Uterus (tissue), 4 donors: ENCODE results near the gene ACTN2. TPM values are rescaled to one million over a fixed set of nuclear protein-coding genes. Genes with fewer than 3 reads are reported as not detected.

Experiments used
- DNase-seq, 2 donors: peaks; one replicate each; pipeline ENCODE4 v3.0.0-alpha.2; 2019 to 2020
- H3K27ac ChIP-seq, 2 donors: fragments of 200-600 bp; sonication (generic); 1 replicate in 1 of 2; 2 replicates in 1 of 2; pipeline ENCODE4 v1.5.1; 2016 to 2018
- H3K27me3 ChIP-seq, 2 donors: fragments of 200-600 bp; sonication (generic); one replicate each; pipeline ENCODE4 v1.5.1; 2018 to 2019; ENCODE audit warnings: control low read depth in 1 of 2
- H3K36me3 ChIP-seq, 2 donors: fragments of 200-600 bp; sonication (generic); one replicate each; pipeline ENCODE4 v1.5.1; 2019; ENCODE audit warnings: control low read depth in 1 of 2
- H3K4me1 ChIP-seq, 2 donors: fragments of 200-600 bp; sonication (generic); one replicate each; pipeline ENCODE4 v1.5.1; 2018 to 2019; ENCODE audit warnings: control low read depth in 1 of 2
- H3K4me3 ChIP-seq, 2 donors: fragments of 200-600 bp; sonication (generic); 1 replicate in 1 of 2; 2 replicates in 1 of 2; pipeline ENCODE4 v1.5.1; 2018 to 2019; ENCODE audit warnings: mild to moderate bottlenecking in 1 of 2
- H3K9me3 ChIP-seq, 2 donors: fragments of 200-600 bp; sonication (generic); one replicate each; pipeline ENCODE4 v1.5.1; 2019; ENCODE audit warnings: control low read depth in 1 of 2
- CTCF ChIP-seq, 4 experiments: fragments of 200-600 bp in 2 of 4; fragments of 450-650 bp in 2 of 4; sonication (generic) in 2 of 4; IDR thresholded peaks; one replicate each; pipeline ENCODE4 v1.5.1; 2016 to 2019; ENCODE audit warnings: antibody characterized with exemption in 4 of 4, mild to moderate bottlenecking in 2 of 4, moderate library complexity in 1 of 4
- POLR2A ChIP-seq, 2 donors: fragments of 450-650 bp; IDR thresholded peaks; one replicate each; pipeline ENCODE4 v1.6.1; 2016; ENCODE audit warnings: antibody characterized with exemption in 2 of 2, mild to moderate bottlenecking in 1 of 2, moderate library complexity in 1 of 2
- intact Hi-C: fragments of 100-400 bp; cut with DNase I; formaldehyde crosslinking; loops from one replicate; pipeline ENCODE4 v1.15.1; 2023; ENCODE audit warnings: low total_unique reads
- total RNA-seq, 4 donors: library from RNA; depleted of rRNA in 3 of 4; stranded (reverse); fragments of >200 nt in 3 of 4; gene quantifications; one replicate each; pipeline versions ENCODE4 v1.1.0 to v1.2.4, GENCODE V29; 2014 to 2023
- donor health status: DM: yes; HTN: yes; CAD: no.

ACTN2 gene
- total RNA-seq, 4 donors from 2014 or later = 0.29 to 28.9 (median 1.1) TPM

- H3K4me3 ChIP-seq = no peak overlapping the region
- H3K36me3 ChIP-seq = no peaks in the 10 kb centered on the region
- intact Hi-C loops = no loop called here
- H3K27ac ChIP-seq = no peak overlapping the region
- no peak for TF ChIP-seq CTCF (IDR thresholded peaks at IDR 0.05)
- TF ChIP-seq POLR2A (IDR thresholded peaks at IDR 0.05) = no peak
- DNase-seq = no peak
- H3K4me1 ChIP-seq = no peaks in the 10 kb centered on the region
- H3K9me3 ChIP-seq = no peaks in the 10 kb centered on the region
- no peaks in the 10 kb centered on the region for H3K27me3 ChIP-seq
Measured at GRCh38 chr1:236654511-236654910, 31.8 kb upstream of the ACTN2 start.

GRCh38 chr1:236654957-236655356, 31.3 kb upstream of the ACTN2 start:
- no peak overlapping the region for H3K27ac ChIP-seq
- intact Hi-C loops = no loop called here

GRCh38 chr1:236657398-236657797, 28.9 kb upstream of the ACTN2 start:
- H3K36me3 ChIP-seq = no peaks in the 10 kb centered on the region
- intact Hi-C loops = no loop called here
- DNase-seq = no peak
- H3K9me3 ChIP-seq = no peaks in the 10 kb centered on the region
- no peaks in the 10 kb centered on the region for H3K4me1 ChIP-seq
- no peaks in the 10 kb centered on the region for H3K27me3 ChIP-seq
- no peak overlapping the region for H3K27ac ChIP-seq
- no peak overlapping the region for H3K4me3 ChIP-seq
- TF ChIP-seq POLR2A (IDR thresholded peaks at IDR 0.05) (no peak), CTCF (IDR thresholded peaks at IDR 0.05) (no peak)

More at GRCh38 chr1:236654957-236655356, 31.3 kb upstream of the ACTN2 start:
- Histone ChIP-seq H3K36me3 (no peaks in the 10 kb centered on the region), H3K4me3 (no peak overlapping the region), H3K4me1 (no peaks in the 10 kb centered on the region), H3K9me3 (no peaks in the 10 kb centered on the region), H3K27me3 (no peaks in the 10 kb centered on the region)
- DNase-seq = no peak
- TF ChIP-seq POLR2A (IDR thresholded peaks at IDR 0.05) (no peak), CTCF (IDR thresholded peaks at IDR 0.05) (no peak)

- no peak for DNase-seq
- intact Hi-C loops = no loop called here
- no peaks in the 10 kb centered on the region for H3K36me3 ChIP-seq
Measured at GRCh38 chr1:236659792-236660587, 26.3 kb upstream of the ACTN2 start.

More at GRCh38 chr1:236659792-236660587, 26.3 kb upstream of the ACTN2 start:
- H3K4me1 ChIP-seq = no peaks in the 10 kb centered on the region
- H3K4me3 ChIP-seq = no peak overlapping the region
- H3K9me3 ChIP-seq = no peaks in the 10 kb centered on the region
- TF ChIP-seq CTCF (IDR thresholded peaks at IDR 0.05) = no peak
- no peak for TF ChIP-seq POLR2A (IDR thresholded peaks at IDR 0.05)
- H3K27ac ChIP-seq = no peak overlapping the region
- no peaks in the 10 kb centered on the region for H3K27me3 ChIP-seq
